ENCODE measurements around the gene CHODL.

GRCh38 chr21:18244671-18245463 is at the start of gene CHODL:
- TF ChIP-seq CTCF (IDR thresholded peaks at IDR 0.05) (no peak), POLR2A (IDR thresholded peaks at IDR 0.05) (no peak)
